Activated gamma-delta T cell treated with Interleukin-2 at 50 U/mL for 16 hours (primary cell): Measurements from ENCODE around the gene SGSM1.
A peak's percentile ranks its signal among the peaks of the same experiment; 100 is the strongest.

Experiments used
- DNase-seq: peaks from one replicate; pipeline ENCODE4 v3.0.0-alpha.2; 2020

Gene SGSM1

GRCh38 chr22:24805790-24806662, at the start of gene SGSM1:
SGSM1 (plus strand) TSS chr22:24806211; CDS start chr22:24806326, 115 bp downstream.
- peak; percentile 73 for DNase-seq

GRCh38 chr22:24758164-24758799, 47.7 kb upstream of the SGSM1 start:
- peak; percentile 53 for DNase-seq

GRCh38 chr22:24759765-24760164, 46.2 kb upstream of the SGSM1 start:
- no peak for DNase-seq

- no peak for DNase-seq
Measured at GRCh38 chr22:24760708-24761306, 45.2 kb upstream of the SGSM1 start.

- DNase-seq, result no peak
Measured at GRCh38 chr22:24761888-24762675, 43.9 kb upstream of the SGSM1 start.

- DNase-seq, result no peak
Measured at GRCh38 chr22:24763872-24764485, 42.0 kb upstream of the SGSM1 start.

- no peak for DNase-seq
Measured at GRCh38 chr22:24765166-24765565, 40.8 kb upstream of the SGSM1 start.

GRCh38 chr22:24768537-24769374, 37.3 kb upstream of the SGSM1 start:
- DNase-seq, result no peak

GRCh38 chr22:24772493-24773220, 33.4 kb upstream of the SGSM1 start:
- no peak for DNase-seq

GRCh38 chr22:24775769-24776492, 30.1 kb upstream of the SGSM1 start:
- no peak for DNase-seq

GRCh38 chr22:24776525-24776924, 29.5 kb upstream of the SGSM1 start:
- no peak for DNase-seq

GRCh38 chr22:24789516-24789915, 16.5 kb upstream of the SGSM1 start:
- DNase-seq, result no peak

- DNase-seq, result no peak
Measured at GRCh38 chr22:24791362-24791761, 14.6 kb upstream of the SGSM1 start.

GRCh38 chr22:24796056-24796455, 10.0 kb upstream of the SGSM1 start:
- DNase-seq, result no peak

- DNase-seq, result no peak
Measured at GRCh38 chr22:24796860-24797259, 9.2 kb upstream of the SGSM1 start.

- no peak for DNase-seq
Measured at GRCh38 chr22:24801901-24802465, 4.0 kb upstream of the SGSM1 start.

- DNase-seq, result peak; percentile 56
Measured at GRCh38 chr22:24803064-24803542, 2.9 kb upstream of the SGSM1 start.

- no peak for DNase-seq
Measured at GRCh38 chr22:24806663-24807001, 621 bp downstream of the SGSM1 start.

GRCh38 chr22:24807284-24807950, 1.4 kb downstream of the SGSM1 start:
- no peak for DNase-seq
